Smooth muscle cell (in vitro differentiated cells): Measurements from ENCODE around the gene SP100. TPM values are rescaled to one million over a fixed set of nuclear protein-coding genes. Genes with fewer than 3 reads are reported as not detected.

Source experiments
- DNase-seq: peaks from one replicate; lab custom pipeline; 2025; ENCODE audit not compliant: unreplicated experiment; lab: John Stamatoyannopoulos, UW
- H2AFZ ChIP-seq: fragments of 200-600 bp; sonication (generic); 2 replicates; pipeline ENCODE4 v1.6.0; 2016; ENCODE audit warnings: antibody characterized with exemption, low read depth, mild to moderate bottlenecking
- H3F3A ChIP-seq: fragments of 200-600 bp; sonication (generic); 2 replicates; pipeline ENCODE4 v1.6.0; 2017; ENCODE audit warnings: antibody characterized with exemption, low read depth
- H3K27ac ChIP-seq: fragments of 200-600 bp; sonication (generic); 2 replicates; pipeline ENCODE4 v1.5.1; 2016; ENCODE audit warnings: low read depth, mild to moderate bottlenecking
- H3K27me3 ChIP-seq: fragments of 200-600 bp; sonication (generic); 2 replicates; pipeline ENCODE4 v1.6.1; 2016; ENCODE audit warnings: low read depth, mild to moderate bottlenecking
- H3K36me3 ChIP-seq: fragments of 200-600 bp; sonication (generic); 2 replicates; pipeline ENCODE4 v1.5.1; 2016; ENCODE audit warnings: low read depth
- H3K4me1 ChIP-seq: fragments of 200-600 bp; sonication (generic); 2 replicates; pipeline ENCODE4 v1.5.1; 2016; ENCODE audit warnings: low read depth
- H3K4me2 ChIP-seq: fragments of 200-600 bp; sonication (generic); 2 replicates; pipeline ENCODE4 v1.6.0; 2016; ENCODE audit warnings: mild to moderate bottlenecking
- H3K4me3 ChIP-seq: fragments of 200-600 bp; sonication (generic); 2 replicates; pipeline ENCODE4 v1.5.1; 2016; ENCODE audit warnings: mild to moderate bottlenecking
- H3K79me2 ChIP-seq: fragments of 200-600 bp; sonication (generic); 2 replicates; pipeline ENCODE4 v1.6.0; 2016; ENCODE audit warnings: low read depth, mild to moderate bottlenecking
- H3K9ac ChIP-seq: fragments of 200-600 bp; sonication (generic); 2 replicates; pipeline ENCODE4 v1.6.0; 2016; ENCODE audit warnings: low read depth
- H3K9me3 ChIP-seq: fragments of 200-600 bp; sonication (generic); replicated peaks from 2 replicates; pipeline ENCODE4 v1.5.1; 2016; ENCODE audit warnings: low read depth
- H4K20me1 ChIP-seq: fragments of 200-600 bp; sonication (generic); 2 replicates; pipeline ENCODE4 v1.6.0; 2016; ENCODE audit warnings: low read depth
- CTCF ChIP-seq: fragments of 200-600 bp; sonication (generic); IDR thresholded peaks from 2 replicates; pipeline ENCODE4 v1.5.1; 2017; ENCODE audit warnings: borderline replicate concordance, mild to moderate bottlenecking, antibody characterized with exemption; ENCODE audit not compliant: insufficient read depth, poor library complexity, severe bottlenecking
- WGBS: methylation state at CpG from one replicate; pipeline ENCODE4 v1.1.7; 2016; ENCODE audit warnings: low lambda C conversion rate; 5-methylcytosine and 5-hydroxymethylcytosine counted together
- polyA plus RNA-seq: library from polyadenylated mRNA; unstranded; fragments of >200 nt; fragmentation: Nextera tagmentation; extraction: Ambion mirVana; gene quantifications from 2 replicates; pipeline ENCODE4 v1.2.1, GENCODE V29; 2016
- total RNA-seq: library from RNA; depleted of rRNA; stranded (reverse); fragments of >200 nt; gene quantifications from 2 replicates; pipeline ENCODE4 v1.2.3, GENCODE V29; 2014

The SP100 gene
- total and polyA plus RNA-seq, 2 experiments from 2014 or later = 14.7 to 15.5 TPM

GRCh38 chr2:230496891-230497290 is 80.9 kb downstream of the SP100 start:
- no peaks in the 10 kb centered on the region for H3K9me3 ChIP-seq

GRCh38 chr2:230498506-230499107 is 82.6 kb downstream of the SP100 start:
- no peak overlapping the region for H3K27ac ChIP-seq
- no peaks in the 10 kb centered on the region for H3K9me3 ChIP-seq
- H3K36me3 ChIP-seq = no peaks in the 10 kb centered on the region
- H3K4me1 ChIP-seq = no peaks in the 10 kb centered on the region
- 64% methylated on average over 5 of the region's 5 CpGs for WGBS
- H2AFZ ChIP-seq = no peak overlapping the region
- DNase-seq = no peak
- no peak overlapping the region for H3K9ac ChIP-seq
- no peaks in the 10 kb centered on the region for H3F3A ChIP-seq
- H4K20me1 ChIP-seq = no peaks in the 10 kb centered on the region
- H3K4me3 ChIP-seq = no peak overlapping the region
- H3K4me2 ChIP-seq = no peak overlapping the region
- no peaks in the 10 kb centered on the region for H3K27me3 ChIP-seq
- no peak for TF ChIP-seq CTCF
- H3K79me2 ChIP-seq = no peaks in the 10 kb centered on the region

More at GRCh38 chr2:230496891-230497290, 80.9 kb downstream of the SP100 start:
- H3K4me2 ChIP-seq = no peak overlapping the region
- no peaks in the 10 kb centered on the region for H3K79me2 ChIP-seq
- no peak overlapping the region for H2AFZ ChIP-seq
- no peaks in the 10 kb centered on the region for H3K4me1 ChIP-seq
- H3K27me3 ChIP-seq = no peaks in the 10 kb centered on the region
- no peak for DNase-seq
- H3K4me3 ChIP-seq = no peak overlapping the region
- WGBS = 75% methylated on average over 3 of the region's 3 CpGs
- H3K9ac ChIP-seq = no peak overlapping the region
- H3K36me3 ChIP-seq = no peaks in the 10 kb centered on the region
- no peak for TF ChIP-seq CTCF
- H3K27ac ChIP-seq = no peak overlapping the region
- no peaks in the 10 kb centered on the region for H3F3A ChIP-seq
- H4K20me1 ChIP-seq = no peaks in the 10 kb centered on the region

GRCh38 chr2:230502593-230502992 is 86.6 kb downstream of the SP100 start:
- 86% methylated on average over 7 of the region's 7 CpGs for WGBS
- Histone ChIP-seq H3K4me1 (no peaks in the 10 kb centered on the region), H3K27me3 (no peaks in the 10 kb centered on the region), H3F3A (no peaks in the 10 kb centered on the region), H3K9me3 (no peaks in the 10 kb centered on the region), H3K36me3 (no peaks in the 10 kb centered on the region), H3K27ac (no peak overlapping the region), H3K4me2 (no peak overlapping the region), H2AFZ (no peak overlapping the region), H4K20me1 (no peaks in the 10 kb centered on the region), H3K79me2 (no peaks in the 10 kb centered on the region), H3K4me3 (no peak overlapping the region), H3K9ac (no peak overlapping the region)
- no peak for DNase-seq
- TF ChIP-seq CTCF = no peak

GRCh38 chr2:230503798-230504197 is 87.8 kb downstream of the SP100 start:
- Histone ChIP-seq H3K27ac (no peak overlapping the region), H3K9me3 (no peaks in the 10 kb centered on the region), H2AFZ (no peak overlapping the region), H3F3A (no peaks in the 10 kb centered on the region), H3K36me3 (no peaks in the 10 kb centered on the region), H3K79me2 (no peaks in the 10 kb centered on the region), H3K27me3 (no peaks in the 10 kb centered on the region), H3K9ac (no peak overlapping the region), H3K4me3 (no peak overlapping the region), H3K4me2 (no peak overlapping the region), H3K4me1 (no peaks in the 10 kb centered on the region), H4K20me1 (no peaks in the 10 kb centered on the region)
- no peak for TF ChIP-seq CTCF
- no peak for DNase-seq
